ENCODE data around the gene HOXA4.

DNA sequence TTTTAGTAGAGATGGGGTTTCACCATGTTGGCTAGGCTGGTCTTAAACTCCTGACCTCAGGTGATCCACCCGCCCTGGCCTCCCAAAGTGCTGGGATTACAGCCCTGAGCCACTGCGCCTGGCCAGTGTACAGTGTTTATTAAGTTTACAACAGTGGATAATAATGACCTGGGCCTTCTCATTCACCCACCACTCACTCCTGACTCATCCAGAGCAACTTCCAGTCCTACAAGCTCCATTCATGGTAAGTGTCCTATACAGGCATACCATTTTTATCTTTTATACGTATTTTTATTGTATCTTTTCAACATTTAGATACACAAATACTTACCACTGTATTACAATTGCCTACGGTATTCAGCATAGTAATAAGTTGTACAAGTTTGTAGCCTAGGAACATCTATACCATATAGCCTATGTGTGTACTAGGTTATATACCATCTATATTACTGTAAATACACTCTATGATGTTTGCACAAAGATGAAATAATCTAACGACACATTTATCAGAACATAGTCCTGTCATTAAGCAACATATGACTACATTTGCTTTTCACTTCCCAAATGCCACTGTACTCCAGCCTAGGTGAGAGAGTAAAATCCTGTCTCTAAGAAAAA, 51.8 kb downstream of the HOXA4 start:
- no peak for TF ChIP-seq POLR2A (IDR thresholded peaks at IDR 0.05; ENCODE audit: low read depth, low read length)
- TF ChIP-seq SPI1 (IDR thresholded peaks at IDR 0.05; ENCODE audit: low read depth, low read length): no peak
- no peak for TF ChIP-seq TAF1 (IDR thresholded peaks at IDR 0.05; ENCODE audit: low read depth, low read length)
- TF ChIP-seq POLR2AphosphoS5 (IDR thresholded peaks at IDR 0.05; ENCODE audit: low read depth, low read length): no peak
- no peak for TF ChIP-seq PAX5 (IDR thresholded peaks at IDR 0.05; ENCODE audit: insufficient read depth, low read length, severe bottlenecking)
